H1 (cell line): ENCODE results near the gene ADAMTS3.

Experiments used
- CBX5 ChIP-seq: fragments of 300-800, 300-1000 bp; sonication (generic); IDR thresholded peaks from 2 replicates; pipeline ENCODE4 v1.7.1; 2016; ENCODE audit warnings: antibody characterized with exemption, low read length, low read depth
- EGR1 ChIP-seq: IDR thresholded peaks from 2 replicates; pipeline ENCODE4 v1.6.1; 2011; ENCODE audit warnings: low read depth, low read length, borderline replicate concordance
- EP300 ChIP-seq, 2 experiments: IDR thresholded peaks; 1 replicate in 1 of 2; 2 replicates in 1 of 2; pipeline ENCODE4 v1.6.1; 2011 to 2012; ENCODE audit warnings: low read depth in 2 of 2, low read length in 2 of 2, mild to moderate bottlenecking in 2 of 2, borderline replicate concordance in 1 of 2, inconsistent platforms in 1 of 2, moderate library complexity in 1 of 2
- FOSL1 ChIP-seq: IDR thresholded peaks from 2 replicates; pipeline ENCODE4 v1.6.1; 2011; ENCODE audit warnings: mild to moderate bottlenecking, low read depth, low read length, moderate library complexity; ENCODE audit not compliant: insufficient read depth
- JUN ChIP-seq: IDR thresholded peaks from 2 replicates; pipeline ENCODE4 v1.6.1; 2011; ENCODE audit warnings: low read depth, mild to moderate bottlenecking, improper control_type of control experiment, low read length
- NRF1 ChIP-seq: IDR thresholded peaks from 2 replicates; pipeline ENCODE4 v1.6.1; 2011; ENCODE audit warnings: mild to moderate bottlenecking, low read depth, low read length, improper control_type of control experiment
- POLR2A ChIP-seq, 2 experiments: IDR thresholded peaks; 1 replicate in 1 of 2; 2 replicates in 1 of 2; pipeline ENCODE4 v1.6.1; 2011; ENCODE audit warnings: low read depth in 2 of 2, low read length in 2 of 2, mild to moderate bottlenecking in 2 of 2; ENCODE audit errors: control extremely low read depth in 1 of 2
- POLR2AphosphoS5 ChIP-seq: IDR thresholded peaks from 2 replicates; pipeline ENCODE4 v1.6.1; 2011; ENCODE audit warnings: low read depth, low read length
- RAD21 ChIP-seq, 2 experiments: IDR thresholded peaks in 1 of 2; conservative IDR thresholded peaks in 1 of 2; 2 replicates each; pipeline ENCODE4 v1.6.1; 2011; ENCODE audit warnings: low read depth in 2 of 2, low read length in 2 of 2, improper control_type of control experiment in 1 of 2, inconsistent platforms in 1 of 2, mild to moderate bottlenecking in 1 of 2, moderate library complexity in 1 of 2
- RBBP5 ChIP-seq: IDR thresholded peaks from 2 replicates; pipeline ENCODE4 v1.7.1; 2012; ENCODE audit warnings: low read depth, mild to moderate bottlenecking, inconsistent platforms, low read length, moderate library complexity, borderline replicate concordance
- RFX5 ChIP-seq: IDR thresholded peaks from 2 replicates; pipeline ENCODE4 v1.6.1; 2011; ENCODE audit warnings: low read depth, low read length, improper control_type of control experiment, borderline replicate concordance
- SP1 ChIP-seq: IDR thresholded peaks from 2 replicates; pipeline ENCODE4 v1.6.1; 2011; ENCODE audit warnings: low read depth, low read length
- TF ChIP-seq, protein P1 (sequence below), 3 experiments: IDR thresholded peaks; 1 replicate in 2 of 3; 2 replicates in 1 of 3; pipeline versions ENCODE4 v1.5.1 to v1.6.1; 2011; ENCODE audit warnings: low read length in 3 of 3, mild to moderate bottlenecking in 3 of 3, inconsistent platforms in 2 of 3, low read depth in 1 of 3, moderate library complexity in 1 of 3; ENCODE audit not compliant: insufficient read depth in 1 of 3; ENCODE audit errors: control extremely low read depth in 1 of 3
- TF ChIP-seq, protein P2 (sequence below): IDR thresholded peaks from 2 replicates; pipeline ENCODE4 v1.6.1; 2012; ENCODE audit warnings: low read length, inconsistent platforms

DNA sequence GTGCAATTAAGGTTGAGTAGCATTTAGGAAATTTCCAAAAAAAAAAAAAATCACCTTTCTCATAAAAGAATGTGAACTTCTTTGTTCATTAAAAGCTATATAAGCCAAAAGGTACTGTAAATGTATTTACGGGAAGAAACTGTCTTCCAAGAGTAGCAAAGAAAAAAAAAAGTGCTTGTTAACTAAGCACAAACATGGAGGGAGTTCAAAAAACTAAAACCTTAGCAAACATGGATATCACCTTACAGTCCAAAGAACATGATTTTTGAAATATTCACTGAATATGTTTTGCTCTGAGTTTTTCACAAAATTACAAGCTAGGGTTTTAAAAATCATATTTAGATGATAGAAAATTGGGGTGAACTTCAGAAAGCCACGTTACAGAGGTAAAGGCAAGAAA lies 217.5 kb downstream of the ADAMTS3 start:
- no peak for TF ChIP-seq EGR1
- TF ChIP-seq, protein P1, sequence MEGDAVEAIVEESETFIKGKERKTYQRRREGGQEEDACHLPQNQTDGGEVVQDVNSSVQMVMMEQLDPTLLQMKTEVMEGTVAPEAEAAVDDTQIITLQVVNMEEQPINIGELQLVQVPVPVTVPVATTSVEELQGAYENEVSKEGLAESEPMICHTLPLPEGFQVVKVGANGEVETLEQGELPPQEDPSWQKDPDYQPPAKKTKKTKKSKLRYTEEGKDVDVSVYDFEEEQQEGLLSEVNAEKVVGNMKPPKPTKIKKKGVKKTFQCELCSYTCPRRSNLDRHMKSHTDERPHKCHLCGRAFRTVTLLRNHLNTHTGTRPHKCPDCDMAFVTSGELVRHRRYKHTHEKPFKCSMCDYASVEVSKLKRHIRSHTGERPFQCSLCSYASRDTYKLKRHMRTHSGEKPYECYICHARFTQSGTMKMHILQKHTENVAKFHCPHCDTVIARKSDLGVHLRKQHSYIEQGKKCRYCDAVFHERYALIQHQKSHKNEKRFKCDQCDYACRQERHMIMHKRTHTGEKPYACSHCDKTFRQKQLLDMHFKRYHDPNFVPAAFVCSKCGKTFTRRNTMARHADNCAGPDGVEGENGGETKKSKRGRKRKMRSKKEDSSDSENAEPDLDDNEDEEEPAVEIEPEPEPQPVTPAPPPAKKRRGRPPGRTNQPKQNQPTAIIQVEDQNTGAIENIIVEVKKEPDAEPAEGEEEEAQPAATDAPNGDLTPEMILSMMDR (IDR thresholded peaks at IDR 0.05; ENCODE audit: control extremely low read depth in 1 of 3, insufficient read depth in 1 of 3, low read depth in 1 of 3, low read length in 3 of 3): no peak
- TF ChIP-seq, protein P2, sequence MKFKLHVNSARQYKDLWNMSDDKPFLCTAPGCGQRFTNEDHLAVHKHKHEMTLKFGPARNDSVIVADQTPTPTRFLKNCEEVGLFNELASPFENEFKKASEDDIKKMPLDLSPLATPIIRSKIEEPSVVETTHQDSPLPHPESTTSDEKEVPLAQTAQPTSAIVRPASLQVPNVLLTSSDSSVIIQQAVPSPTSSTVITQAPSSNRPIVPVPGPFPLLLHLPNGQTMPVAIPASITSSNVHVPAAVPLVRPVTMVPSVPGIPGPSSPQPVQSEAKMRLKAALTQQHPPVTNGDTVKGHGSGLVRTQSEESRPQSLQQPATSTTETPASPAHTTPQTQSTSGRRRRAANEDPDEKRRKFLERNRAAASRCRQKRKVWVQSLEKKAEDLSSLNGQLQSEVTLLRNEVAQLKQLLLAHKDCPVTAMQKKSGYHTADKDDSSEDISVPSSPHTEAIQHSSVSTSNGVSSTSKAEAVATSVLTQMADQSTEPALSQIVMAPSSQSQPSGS: no peak
- no peak for TF ChIP-seq CBX5
- no peak for TF ChIP-seq POLR2A (IDR thresholded peaks at IDR 0.05; ENCODE audit: control extremely low read depth in 1 of 2, low read depth in 2 of 2, low read length in 2 of 2)
- no peak for TF ChIP-seq EP300 (IDR thresholded peaks at IDR 0.05; ENCODE audit: borderline replicate concordance in 1 of 2, low read depth in 2 of 2, low read length in 2 of 2)
- no peak for TF ChIP-seq JUN
- TF ChIP-seq SP1: no peak
- no peak for TF ChIP-seq FOSL1
- TF ChIP-seq RBBP5: no peak
- TF ChIP-seq RAD21 (IDR thresholded peaks at IDR 0.05 in 1 of 2, conservative IDR thresholded peaks at IDR 0.05 in 1 of 2; ENCODE audit: low read depth in 2 of 2, low read length in 2 of 2): no peak
- no peak for TF ChIP-seq POLR2AphosphoS5
- no peak for TF ChIP-seq NRF1
- no peak for TF ChIP-seq RFX5
